IMR-90 (cell line): ENCODE results near the gene P2RX5. TPM values are rescaled to one million over a fixed set of nuclear protein-coding genes. Genes with fewer than 3 reads are reported as not detected.

Experiments used
- ATAC-seq: fragments of 200-7000 bp; cut with Tn5 transposase; 2 replicates; pipeline ENCODE4 v1.9.1; 2020; ENCODE audit warnings: low read depth, mild to moderate bottlenecking, moderate library complexity
- BruUV-seq: library from RNA; stranded (reverse); fragments of 400-500 nt; replicated peaks from 2 replicates; lab custom pipeline; 2021; lab: Mats Ljungman, UMichigan
- CTCF ChIA-PET: fragments of 300-600 bp; formaldehyde crosslinking; extraction: SDS; loops from one replicate; lab custom pipeline; 2021; ENCODE audit warnings: antibody characterized with exemption; lab: Yijun Ruan, JAX
- POLR2A ChIA-PET: fragments of 300-600 bp; sonication (Branson Sonifier 250); formaldehyde crosslinking; loops from one replicate; lab custom pipeline; 2022; ENCODE audit warnings: antibody characterized with exemption; ENCODE audit not compliant: unreplicated experiment; lab: Charles Lee
- DNase-seq: peaks from one replicate; pipeline ENCODE4 v3.0.0; 2013
- H2AFZ ChIP-seq: replicated peaks from 2 replicates; pipeline ENCODE3; 2013; ENCODE audit warnings: low read length, mild to moderate bottlenecking; ENCODE audit not compliant: poor library complexity
- H2AK5ac ChIP-seq: 2 replicates; pipeline ENCODE4 v1.6.1; 2013; ENCODE audit warnings: low read depth, low read length, inconsistent platforms
- H2AK9ac ChIP-seq: replicated peaks from 2 replicates; pipeline ENCODE3; 2013; ENCODE audit warnings: mild to moderate bottlenecking, low read depth, low read length, moderate library complexity; ENCODE audit not compliant: poor library complexity
- H2BK120ac ChIP-seq: 2 replicates; pipeline ENCODE4 v1.6.1; 2013; ENCODE audit warnings: low read depth, low read length, inconsistent platforms
- H2BK15ac ChIP-seq: 3 replicates; pipeline ENCODE4 v1.6.1; 2013; ENCODE audit warnings: low read depth, low read length, inconsistent platforms
- H2BK20ac ChIP-seq: 2 replicates; pipeline ENCODE4 v1.6.1; 2013; ENCODE audit warnings: low read depth, mild to moderate bottlenecking, inconsistent platforms, low read length, moderate library complexity
- H2BK5ac ChIP-seq: 2 replicates; pipeline ENCODE4 v1.6.1; 2013; ENCODE audit warnings: mild to moderate bottlenecking, low read depth, low read length, inconsistent platforms; ENCODE audit not compliant: poor library complexity, severe bottlenecking
- H3K14ac ChIP-seq: replicated peaks from 2 replicates; pipeline ENCODE4 v1.6.1; 2013; ENCODE audit warnings: low read depth, low read length, inconsistent platforms
- H3K18ac ChIP-seq: 2 replicates; pipeline ENCODE4 v1.6.1; 2013; ENCODE audit warnings: low read depth, low read length, control low read depth
- H3K23ac ChIP-seq: 2 replicates; pipeline ENCODE4 v1.6.1; 2013; ENCODE audit warnings: low read depth, low read length, inconsistent platforms
- H3K27ac ChIP-seq: 2 replicates; pipeline ENCODE4 v1.5.1; 2013; ENCODE audit warnings: mild to moderate bottlenecking, control low read depth, low read length; ENCODE audit not compliant: insufficient read depth
- H3K27me3 ChIP-seq: 2 replicates; pipeline ENCODE4 v1.6.1; 2013; ENCODE audit warnings: low read length; ENCODE audit not compliant: control insufficient read depth, insufficient read depth
- H3K36me3 ChIP-seq: 2 replicates; pipeline ENCODE4 v1.6.1; 2013; ENCODE audit warnings: low read length, mixed read lengths; ENCODE audit not compliant: control insufficient read depth, insufficient read depth
- H3K4ac ChIP-seq: 2 replicates; pipeline ENCODE4 v1.6.1; 2013; ENCODE audit warnings: low read depth, low read length, inconsistent platforms
- H3K4me1 ChIP-seq: 2 replicates; pipeline ENCODE4 v1.6.1; 2013; ENCODE audit warnings: low read length, mixed read lengths; ENCODE audit not compliant: control insufficient read depth, insufficient read depth
- H3K4me2 ChIP-seq: 2 replicates; pipeline ENCODE4 v1.6.1; 2013; ENCODE audit warnings: low read depth, mild to moderate bottlenecking, control low read depth, low read length, moderate library complexity
- H3K4me3 ChIP-seq: 2 replicates; pipeline ENCODE4 v1.5.1; 2013; ENCODE audit warnings: low read depth, mild to moderate bottlenecking, control low read depth, low read length, moderate library complexity; ENCODE audit not compliant: insufficient read depth
- H3K56ac ChIP-seq: 2 replicates; pipeline ENCODE4 v1.6.1; 2013; ENCODE audit warnings: low read length, inconsistent platforms; ENCODE audit not compliant: insufficient read depth; ENCODE audit errors: extremely low read depth
- H3K79me1 ChIP-seq, 2 experiments: 2 replicates each; pipeline ENCODE4 v1.6.1; 2013; ENCODE audit warnings: low read length in 2 of 2, inconsistent platforms in 1 of 2, low read depth in 1 of 2
- H3K9ac ChIP-seq: 2 replicates; pipeline ENCODE4 v1.6.1; 2013; ENCODE audit warnings: low read depth, low read length, control low read depth
- H3K9me1 ChIP-seq: 2 replicates; pipeline ENCODE4 v1.6.1; 2013; ENCODE audit warnings: low read length, inconsistent platforms; ENCODE audit not compliant: insufficient read depth
- H3K9me3 ChIP-seq: 2 replicates; pipeline ENCODE4 v1.6.1; 2013; ENCODE audit warnings: low read length; ENCODE audit not compliant: control insufficient read depth, insufficient read depth
- H4K20me1 ChIP-seq: 2 replicates; pipeline ENCODE4 v1.6.1; 2013; ENCODE audit warnings: low read length, inconsistent platforms; ENCODE audit not compliant: insufficient read depth
- H4K5ac ChIP-seq: 2 replicates; pipeline ENCODE4 v1.6.1; 2013; ENCODE audit warnings: mild to moderate bottlenecking, low read depth, low read length, control low read depth
- H4K8ac ChIP-seq, 2 experiments: 2 replicates each; pipeline ENCODE4 v1.6.1; 2013; ENCODE audit warnings: low read depth in 2 of 2, low read length in 2 of 2, control low read depth in 1 of 2, inconsistent platforms in 1 of 2
- H4K91ac ChIP-seq: 2 replicates; pipeline ENCODE4 v1.6.1; 2013; ENCODE audit warnings: low read depth, low read length, inconsistent platforms; ENCODE audit not compliant: insufficient read depth
- CTCF ChIP-seq: conservative IDR thresholded peaks from 2 replicates; pipeline ENCODE4 v1.5.1; 2012; ENCODE audit warnings: mild to moderate bottlenecking, low read depth, low read length, improper control_type of control experiment
- WGBS, 2 experiments: methylation state at CpG; one replicate each; pipeline versions ENCODE4 v1.1.5 to v1.1.7; 2013; ENCODE audit warnings: missing lambda C conversion rate in 2 of 2; ENCODE audit not compliant: insufficient read length in 1 of 2; ENCODE audit errors: extremely low coverage in 2 of 2; 5-methylcytosine and 5-hydroxymethylcytosine counted together
- dilution Hi-C: fragments of 300-500 bp; cut with HindIII; formaldehyde crosslinking; loops from one replicate; pipeline ENCODE4 v1.14.3; 2018; ENCODE audit warnings: low sequenced_read_pairs; ENCODE audit not compliant: unreplicated experiment
- in situ Hi-C: fragments of 300-500 bp; cut with MboI; formaldehyde crosslinking; loops from 3 replicates; pipeline ENCODE4 v1.14.3; 2019; ENCODE audit warnings: low sequenced_read_pairs, inconsistent platforms, mixed read lengths
- intact Hi-C: fragments of 100-400 bp; cut with micrococcal nuclease; formaldehyde crosslinking; loops from 2 replicates; pipeline ENCODE4 v1.10.0; 2022
- polyA plus RNA-seq, 3 experiments: library from polyadenylated mRNA; depleted of rRNA; stranded (reverse); fragments of >200 nt; gene quantifications; 2 replicates each; pipeline ENCODE4 v1.2.3, GENCODE V29; 2012; ENCODE audit warnings: low replicate concordance in 1 of 3
- total RNA-seq: library from RNA; depleted of rRNA; stranded (reverse); fragments of >200 nt; gene quantifications from 2 replicates; pipeline ENCODE4 v1.2.3, GENCODE V29; 2012

Gene P2RX5
- total and polyA plus RNA-seq, 2 of the 4 experiments (the other 2 are of a cell fraction) = 1.8 to 3.7 TPM

DNA sequence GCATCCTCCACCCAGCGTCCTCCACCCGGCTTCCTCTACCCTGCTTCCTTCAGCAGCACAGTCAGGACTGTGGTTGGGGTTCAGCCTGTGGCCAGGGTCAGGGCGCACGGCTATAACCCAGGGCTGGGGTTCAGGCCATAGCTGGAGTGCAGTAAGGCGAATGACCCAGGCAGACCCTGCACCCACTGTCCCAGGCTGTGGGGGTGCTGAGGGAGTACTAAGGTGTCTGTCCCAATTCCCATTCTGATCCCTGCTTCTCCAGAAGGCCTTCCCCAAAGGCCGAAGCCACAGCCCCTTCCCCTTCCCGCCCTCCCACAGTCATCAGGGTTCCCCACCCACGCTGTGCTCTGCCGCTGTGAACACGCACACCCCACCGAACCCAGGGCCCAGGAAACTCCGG, 14.9 kb downstream of the P2RX5 start:
- no peak overlapping the region for H3K56ac ChIP-seq
- H3K23ac ChIP-seq = no peak overlapping the region
- BruUV-seq = no TSS peak
- no peak overlapping the region for H2AK5ac ChIP-seq
- no peak overlapping the region for H2AFZ ChIP-seq
- no peak overlapping the region for H3K4ac ChIP-seq
- H3K27ac ChIP-seq = no peak overlapping the region
- H3K27me3 ChIP-seq = peaks cover 11% of the 10 kb centered on the region
- H3K9me1 ChIP-seq = no peaks in the 10 kb centered on the region
- 60% methylated on average over 3 of the region's 12 CpGs; no CpG with 5 or more reads in 1 of the 2 experiments for WGBS, 2 experiments
- H2AK9ac ChIP-seq = no peak overlapping the region
- no peak overlapping the region for H2BK5ac ChIP-seq
- ChIA-PET POLR2A (no interaction called here), CTCF (no interaction called here)
- no peaks in the 10 kb centered on the region for H4K20me1 ChIP-seq
- no peak overlapping the region for H3K4me3 ChIP-seq
- no peak for ATAC-seq
- H3K14ac ChIP-seq = no peak overlapping the region
- no peaks in the 10 kb centered on the region for H3K79me1 ChIP-seq
- no peak overlapping the region for H3K9ac ChIP-seq
- H2BK120ac ChIP-seq = no peak overlapping the region
- H4K5ac ChIP-seq = no peak overlapping the region
- dilution Hi-C loops (no loop called here), in situ Hi-C loops (no loop called here), intact Hi-C loops (loop anchor here (5.0 kb wide), 1 partner anchor 41 kb away; the partner anchor contains the start of gene HASPIN)
- H3K9me3 ChIP-seq = no peaks in the 10 kb centered on the region
- no peak overlapping the region for H3K18ac ChIP-seq
- no peak overlapping the region for H3K4me2 ChIP-seq
- H2BK15ac ChIP-seq = no peak overlapping the region
- H2BK20ac ChIP-seq = no peak overlapping the region
- DNase-seq = no peak
- no peaks in the 10 kb centered on the region for H3K36me3 ChIP-seq
- no peak for TF ChIP-seq CTCF
- no peak overlapping the region for H4K8ac ChIP-seq
- H4K91ac ChIP-seq = no peak overlapping the region
- no peaks in the 10 kb centered on the region for H3K4me1 ChIP-seq
